PC-9 (cell line): ENCODE measurements around the gene RPS17. TPM values are rescaled to one million over a fixed set of nuclear protein-coding genes. Genes with fewer than 3 reads are reported as not detected.
A peak's percentile ranks its signal among the peaks of the same experiment; 100 is the strongest.

Experiments used
- BruUV-seq: library from RNA; stranded (reverse); fragments of 400-500 nt; replicated peaks from 2 replicates; lab custom pipeline; 2021; lab: Mats Ljungman, UMichigan
- CTCF ChIA-PET: fragments of 300-600 bp; sonication (Branson Sonifier 250); formaldehyde crosslinking; loops from one replicate; lab custom pipeline; 2022; ENCODE audit warnings: antibody characterized with exemption; lab: Charles Lee
- POLR2A ChIA-PET: fragments of 300-600 bp; sonication (Branson Sonifier 250); formaldehyde crosslinking; loops from one replicate; lab custom pipeline; 2022; ENCODE audit warnings: antibody characterized with exemption; ENCODE audit not compliant: unreplicated experiment; lab: Charles Lee
- DNase-seq, 2 experiments: peaks; one replicate each; pipeline versions ENCODE4 v3.0.0 to v3.0.0-alpha.2; 2015 to 2022; ENCODE audit warnings: mixed read lengths in 1 of 2
- H2AFZ ChIP-seq: fragments of 200-600 bp; sonication (generic); 2 replicates; pipeline ENCODE4 v1.8.1; 2017; ENCODE audit warnings: antibody characterized with exemption
- H3F3A ChIP-seq: fragments of 200-600 bp; sonication (generic); 2 replicates; pipeline ENCODE4 v1.8.1; 2017; ENCODE audit warnings: antibody characterized with exemption, mild to moderate bottlenecking, low read depth; ENCODE audit not compliant: insufficient read depth
- H3K27ac ChIP-seq: fragments of 200-600 bp; sonication (generic); 2 replicates; pipeline ENCODE4 v1.6.1; 2016; ENCODE audit warnings: mixed run types
- H3K27me3 ChIP-seq: fragments of 200-600 bp; sonication (generic); 2 replicates; pipeline ENCODE4 v1.6.1; 2016; ENCODE audit warnings: low read depth, mixed run types; ENCODE audit not compliant: insufficient read depth
- H3K36me3 ChIP-seq: fragments of 200-600 bp; sonication (generic); 2 replicates; pipeline ENCODE4 v1.6.1; 2016; ENCODE audit warnings: low read depth, mixed run types
- H3K4me1 ChIP-seq: fragments of 200-600 bp; sonication (generic); replicated peaks from 2 replicates; pipeline ENCODE4 v1.6.1; 2016; ENCODE audit warnings: mixed run types; ENCODE audit not compliant: insufficient read depth
- H3K4me2 ChIP-seq: fragments of 200-600 bp; sonication (generic); 2 replicates; pipeline ENCODE4 v1.6.1; 2017; ENCODE audit warnings: mixed run types
- H3K4me3 ChIP-seq: fragments of 200-600 bp; sonication (generic); 2 replicates; pipeline ENCODE4 v1.6.1; 2016; ENCODE audit warnings: mixed run types
- H3K79me2 ChIP-seq: fragments of 200-600 bp; sonication (generic); 2 replicates; pipeline ENCODE4 v1.6.1; 2017; ENCODE audit warnings: low read depth, mixed run types
- H3K9me2 ChIP-seq: fragments of 200-600 bp; sonication (generic); 2 replicates; pipeline ENCODE4 v1.8.1; 2017; ENCODE audit warnings: mild to moderate bottlenecking; ENCODE audit not compliant: insufficient read depth
- H3K9me3 ChIP-seq: fragments of 200-600 bp; sonication (generic); 2 replicates; pipeline ENCODE4 v1.8.1; 2016; ENCODE audit warnings: low read depth; ENCODE audit not compliant: insufficient read depth
- H4K20me1 ChIP-seq: fragments of 200-600 bp; sonication (generic); 2 replicates; pipeline ENCODE4 v1.8.1; 2017; ENCODE audit not compliant: insufficient read depth
- CTCF ChIP-seq: fragments of 200-600 bp; sonication (generic); conservative IDR thresholded peaks from 2 replicates; pipeline ENCODE4 v1.6.1; 2017; ENCODE audit warnings: mixed run types, antibody characterized with exemption, mild to moderate bottlenecking, moderate library complexity
- EZH2 ChIP-seq: fragments of 200-600 bp; sonication (generic); IDR thresholded peaks from 2 replicates; pipeline ENCODE4 v1.8.0; 2017; ENCODE audit warnings: antibody characterized with exemption, low read depth
- intact Hi-C: fragments of 100-400 bp; cut with micrococcal nuclease; formaldehyde crosslinking; loops from one replicate; pipeline ENCODE4 v1.10.0; 2022; ENCODE audit not compliant: unreplicated experiment
- total RNA-seq: library from RNA; stranded (reverse); gene quantifications from 2 replicates; pipeline ENCODE4 v1.2.3, GENCODE V29; 2021

The RPS17 gene
- total RNA-seq, 1 experiment from 2014 or later: 1,891 TPM

GRCh38 chr15:82544431-82544830, 4.2 kb upstream of the RPS17 start:
- Histone ChIP-seq H2AFZ (no peak overlapping the region), H3K27ac (no peak overlapping the region), H3F3A (peaks cover 5% of the 10 kb centered on the region; the same call in 1 of the 2 replicates), H4K20me1 (peaks cover 4% of the 10 kb centered on the region), H3K79me2 (peaks cover 8% of the 10 kb centered on the region), H3K4me1 (no peaks in the 10 kb centered on the region), H3K4me2 (no peak overlapping the region), H3K36me3 (0 out of 2 replicates have a peak, but pooled peaks cover 5% of the 10 kb centered on the region), H3K9me3 (no peaks in the 10 kb centered on the region), H3K9me2 (no peaks in the 10 kb centered on the region), H3K27me3 (0 out of 2 replicates have a peak, but pooled peaks cover 3% of the 10 kb centered on the region), H3K4me3 (no peak overlapping the region)
- DNase-seq: no peak
- no TSS peak for BruUV-seq
- ChIA-PET POLR2A (no interaction called here), CTCF (no interaction called here)
- TF ChIP-seq CTCF (no peak), EZH2 (no peak)
- intact Hi-C loops: no loop called here

GRCh38 chr15:82543160-82543559, 2.9 kb upstream of the RPS17 start:
- Histone ChIP-seq H3K9me3 (no peaks in the 10 kb centered on the region), H3F3A (peaks cover 17% of the 10 kb centered on the region; the same call in 1 of the 2 replicates), H3K27me3 (0 out of 2 replicates have a peak, but pooled peaks cover 3% of the 10 kb centered on the region), H3K9me2 (no peaks in the 10 kb centered on the region), H2AFZ (no peak overlapping the region), H4K20me1 (peaks cover 15% of the 10 kb centered on the region), H3K27ac (no peak overlapping the region), H3K4me2 (no peak overlapping the region), H3K4me3 (no peak overlapping the region), H3K36me3 (peaks cover 17% of the 10 kb centered on the region), H3K79me2 (peaks cover 21% of the 10 kb centered on the region), H3K4me1 (peaks cover 7% of the 10 kb centered on the region; the same call in 1 of the 2 replicates)
- ChIA-PET POLR2A (interaction anchor here (0.7 kb wide), 1 partner anchor 207 kb away, joined by 3 read pairs; no protein-coding TSS in a partner anchor), CTCF (interaction anchor here (0.6 kb wide), 1 partner anchor 1333 kb away, joined by 5 read pairs; no protein-coding TSS in a partner anchor)
- TF ChIP-seq EZH2 (no peak), CTCF (no peak)
- intact Hi-C loops: no loop called here
- DNase-seq: no peak
- BruUV-seq: no TSS peak

GRCh38 chr15:82540984-82541431, 751 bp upstream of the RPS17 start:
- H3K9me3 ChIP-seq: no peaks in the 10 kb centered on the region
- peak overlapping the region; percentile 89 for H2AFZ ChIP-seq
- peaks cover 39% of the 10 kb centered on the region for H3K36me3 ChIP-seq
- peaks cover 37% of the 10 kb centered on the region for H4K20me1 ChIP-seq
- no peaks in the 10 kb centered on the region for H3K27me3 ChIP-seq
- peaks cover 39% of the 10 kb centered on the region for H3F3A ChIP-seq
- H3K79me2 ChIP-seq: peaks cover 38% of the 10 kb centered on the region
- H3K4me3 ChIP-seq: peak overlapping the region; percentile 100
- peak overlapping the region; percentile 7; the same call in 1 of the 2 replicates for H3K27ac ChIP-seq
- H3K9me2 ChIP-seq: no peaks in the 10 kb centered on the region
- ChIA-PET CTCF (interaction anchor here (0.5 to 1.0 kb wide), 2 partner anchors 13 to 821 kb away, joined by 3 to 4 read pairs; no protein-coding TSS in a partner anchor), POLR2A (interaction anchor here (0.6 to 0.8 kb wide), 6 partner anchors 42 to 472 kb away, joined by 3 to 9 read pairs (median 4); no protein-coding TSS in a partner anchor)
- intact Hi-C loops: loop anchor here (1.0 to 2.0 kb wide), 3 partner anchors 209 to 460 kb away; partner anchors contain the start of gene WHAMM
- no peak for TF ChIP-seq CTCF
- no peak for TF ChIP-seq EZH2
- DNase-seq: peak in 1 of 2 experiments; percentile 21
- peak overlapping the region; percentile 93 for H3K4me2 ChIP-seq
- TSS peak; percentile 85 for BruUV-seq
- peaks cover 15% of the 10 kb centered on the region; the same call in 1 of the 2 replicates for H3K4me1 ChIP-seq
